Renal pelvis (tissue), 4 donors: Measurements from ENCODE around the gene GPS1. TPM values are rescaled to one million over a fixed set of nuclear protein-coding genes. Genes with fewer than 3 reads are reported as not detected.

ENCODE experiments used
- DNase-seq: peaks from one replicate; pipeline ENCODE4 v3.0.0-alpha.2; 2013
- polyA plus RNA-seq, 3 donors: library from polyadenylated mRNA; unstranded; fragments of 120-200 nt; gene quantifications; one replicate each; pipeline ENCODE4 v1.2.1, GENCODE V29; 2013; ENCODE audit not compliant: insufficient read length in 3 of 3

GPS1 gene
- polyA plus RNA-seq, 3 donors, result 127 to 149 (median 140) TPM

DNA sequence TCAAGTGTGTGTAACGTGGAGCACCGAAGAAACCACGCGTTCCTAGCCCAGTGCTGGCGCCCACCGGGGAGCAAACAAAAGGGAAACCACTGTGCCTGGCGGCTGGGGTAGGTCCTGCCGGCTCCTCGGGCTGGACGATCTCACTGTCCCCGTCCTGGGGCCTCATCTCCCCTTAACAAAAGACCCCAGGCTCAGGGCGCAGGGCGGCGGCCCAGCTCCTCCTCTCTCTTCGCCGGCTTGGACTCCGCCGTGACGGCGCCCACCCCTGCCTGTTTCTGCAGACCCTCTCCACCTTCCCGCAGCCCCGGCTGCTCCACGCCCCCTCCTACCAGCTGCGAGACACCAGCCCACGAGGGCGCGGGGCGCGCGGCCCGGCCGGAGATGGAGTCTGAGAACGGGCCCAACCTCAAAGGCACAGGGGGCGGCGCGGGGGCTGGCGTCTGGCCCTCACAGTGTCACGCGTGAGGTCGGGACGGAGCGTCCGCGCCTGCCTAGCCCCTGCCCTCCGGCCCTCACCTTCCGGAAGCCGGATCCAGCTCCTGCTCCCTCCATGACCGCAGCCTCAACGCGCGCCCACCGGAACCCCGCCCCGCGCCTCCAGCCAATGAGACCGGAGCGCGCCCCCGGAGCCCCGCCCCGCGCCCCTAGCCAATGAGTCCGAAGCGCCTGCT lies 29.3 kb upstream of the GPS1 start, which contains the start of gene CENPX:
CENPX (minus strand) TSS at position 569 of the 671 bp plus-strand sequence; CDS start at position 552, 17 bp downstream.
- DNase-seq, result no peak

DNA sequence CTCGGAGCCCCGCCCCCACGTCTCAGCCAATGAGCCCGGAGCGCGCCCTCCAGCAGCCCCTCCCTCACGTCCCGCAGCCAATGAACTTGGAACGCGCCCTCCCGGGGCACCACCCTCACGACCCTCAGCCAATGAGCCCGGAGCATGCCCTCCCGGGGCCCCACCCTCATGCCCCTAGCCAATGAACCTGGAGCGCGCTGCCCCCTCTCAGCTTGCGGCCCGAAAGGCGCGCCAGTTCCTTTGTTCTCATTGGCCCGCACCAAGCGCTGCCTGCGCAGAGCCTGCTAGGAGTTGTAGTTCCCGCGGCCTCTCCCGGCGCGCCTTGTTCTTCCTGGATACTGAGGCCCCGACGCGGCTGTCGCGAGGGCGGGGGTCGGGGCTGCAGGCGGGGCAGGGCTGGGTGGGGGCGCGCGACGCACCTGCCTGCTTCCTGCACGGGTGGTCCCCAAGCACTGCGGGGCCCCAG lies 28.7 kb upstream of the GPS1 start, which contains the start of gene LRRC45:
LRRC45 (plus strand) TSS at position 325 of the 466 bp plus-strand sequence. CDS start 339 bp downstream, outside the sequence.
- DNase-seq, result peak; percentile 99

DNA sequence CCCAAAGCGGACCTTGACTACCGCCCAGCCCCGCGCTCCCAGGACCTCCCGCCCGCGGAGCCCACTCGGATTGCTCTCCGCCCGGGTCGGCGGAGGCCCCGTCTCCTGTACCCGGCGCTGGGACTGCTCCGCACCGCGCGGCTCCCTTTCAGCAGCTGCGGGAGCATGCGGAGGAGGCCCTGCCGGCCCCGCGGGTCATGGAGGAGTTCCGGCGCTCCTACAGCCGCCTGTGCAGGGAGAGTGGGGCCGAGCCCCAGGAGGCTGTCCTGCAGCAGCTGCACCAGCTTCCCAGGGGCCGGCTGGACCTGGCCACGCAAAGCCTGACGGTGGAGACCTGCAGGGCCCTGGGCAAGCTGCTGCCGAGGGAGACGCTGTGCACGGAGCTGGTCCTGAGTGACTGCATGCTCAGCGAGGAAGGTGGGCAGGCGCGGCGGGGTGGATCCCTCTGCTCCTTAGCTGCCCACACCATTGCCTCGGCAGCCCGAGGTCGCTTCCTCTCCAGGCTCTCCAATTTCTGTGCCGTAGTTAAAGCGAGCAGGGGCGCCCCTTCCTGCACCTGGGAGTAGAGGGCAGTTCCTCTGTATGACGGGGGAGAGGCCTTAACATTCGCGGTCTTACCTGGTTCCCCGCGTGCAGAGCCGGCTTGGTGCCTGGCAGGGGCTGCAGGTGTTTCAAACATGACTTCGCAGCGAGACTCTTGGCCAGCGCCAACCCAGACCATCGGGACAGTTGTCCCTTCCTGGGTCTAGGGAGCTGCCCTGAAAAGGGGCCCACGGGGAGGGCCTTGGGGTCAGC lies 28.1 kb upstream of the GPS1 start:
- DNase-seq, result no peak

- DNase-seq, result no peak
Measured at GRCh38 chr17:82024859-82025258, 26.8 kb upstream of the GPS1 start.

- DNase-seq, result no peak
Measured at GRCh38 chr17:82025401-82026107, 26.1 kb upstream of the GPS1 start.

DNA sequence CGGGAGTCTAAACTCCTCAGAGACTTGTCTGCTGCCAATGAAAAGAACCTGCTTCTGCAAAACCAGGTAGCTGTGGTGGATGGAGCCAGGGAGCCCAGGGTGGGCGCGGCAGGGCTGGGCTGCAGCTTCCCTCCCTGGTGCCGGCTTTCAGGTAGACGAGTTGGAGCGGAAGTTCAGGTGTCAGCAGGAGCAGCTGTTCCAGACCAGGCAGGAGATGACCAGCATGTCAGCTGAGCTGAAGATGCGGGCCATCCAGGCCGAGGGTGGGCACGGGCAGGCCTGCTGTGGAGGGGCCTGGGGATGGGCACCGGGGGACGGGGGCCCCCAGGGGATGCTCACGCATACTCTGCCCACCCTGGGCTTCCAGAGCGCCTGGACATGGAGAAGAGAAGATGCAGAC lies 23.5 kb upstream of the GPS1 start:
- no peak for DNase-seq

DNA sequence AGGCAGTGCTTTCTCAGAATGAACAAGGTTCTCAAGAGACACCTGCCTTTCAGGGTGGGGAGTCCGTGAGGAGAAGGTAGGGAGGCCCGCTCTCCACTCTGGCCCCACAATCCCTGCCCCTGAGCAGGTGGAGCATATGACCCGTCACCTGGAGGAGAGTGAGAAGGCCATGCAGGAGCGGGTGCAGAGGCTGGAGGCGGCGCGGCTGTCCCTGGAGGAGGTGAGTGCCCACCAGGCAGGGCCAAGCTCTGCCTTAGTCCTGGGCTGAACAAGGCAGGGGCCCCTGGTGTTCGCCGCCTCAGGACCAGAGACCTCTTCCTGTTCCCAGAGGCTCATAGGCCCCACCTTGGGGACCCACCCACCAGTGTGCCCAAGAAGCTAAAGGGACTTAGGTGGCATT lies 22.7 kb upstream of the GPS1 start:
- no peak for DNase-seq

DNA sequence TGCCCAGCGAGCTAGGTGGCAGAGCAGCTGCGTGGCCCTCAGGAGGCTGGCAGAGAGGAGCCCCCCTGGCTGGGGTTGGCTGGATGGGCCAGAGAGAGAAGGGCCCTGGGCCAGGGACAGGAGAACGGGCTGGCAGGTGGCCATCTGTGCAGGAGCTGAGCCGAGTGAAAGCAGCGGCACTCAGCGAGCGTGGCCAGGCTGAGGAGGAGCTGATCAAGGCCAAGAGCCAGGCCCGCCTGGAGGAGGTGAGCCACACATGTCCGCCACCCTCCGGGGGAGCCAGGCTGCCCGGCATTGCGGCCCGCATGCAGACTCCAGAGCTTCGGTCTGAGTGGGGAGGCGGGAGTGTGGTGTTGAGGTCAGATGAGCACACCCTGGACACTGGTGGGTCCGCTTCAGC lies 22.3 kb upstream of the GPS1 start:
- no peak for DNase-seq

GRCh38 chr17:82029990-82030469 lies 21.7 kb upstream of the GPS1 start:
- no peak for DNase-seq

GRCh38 chr17:82030470-82031302 lies 21.0 kb upstream of the GPS1 start:
- DNase-seq, result no peak

GRCh38 chr17:82031303-82031884 lies 20.3 kb upstream of the GPS1 start, which contains the start of gene RAC3:
TSS of gene RAC3 (plus strand) at chr17:82031678. CDS start at chr17:82031762, 84 bp downstream.
- no peak for DNase-seq

- no peak for DNase-seq
Measured at GRCh38 chr17:82031885-82032627, 19.6 kb upstream of the GPS1 start.

DNA sequence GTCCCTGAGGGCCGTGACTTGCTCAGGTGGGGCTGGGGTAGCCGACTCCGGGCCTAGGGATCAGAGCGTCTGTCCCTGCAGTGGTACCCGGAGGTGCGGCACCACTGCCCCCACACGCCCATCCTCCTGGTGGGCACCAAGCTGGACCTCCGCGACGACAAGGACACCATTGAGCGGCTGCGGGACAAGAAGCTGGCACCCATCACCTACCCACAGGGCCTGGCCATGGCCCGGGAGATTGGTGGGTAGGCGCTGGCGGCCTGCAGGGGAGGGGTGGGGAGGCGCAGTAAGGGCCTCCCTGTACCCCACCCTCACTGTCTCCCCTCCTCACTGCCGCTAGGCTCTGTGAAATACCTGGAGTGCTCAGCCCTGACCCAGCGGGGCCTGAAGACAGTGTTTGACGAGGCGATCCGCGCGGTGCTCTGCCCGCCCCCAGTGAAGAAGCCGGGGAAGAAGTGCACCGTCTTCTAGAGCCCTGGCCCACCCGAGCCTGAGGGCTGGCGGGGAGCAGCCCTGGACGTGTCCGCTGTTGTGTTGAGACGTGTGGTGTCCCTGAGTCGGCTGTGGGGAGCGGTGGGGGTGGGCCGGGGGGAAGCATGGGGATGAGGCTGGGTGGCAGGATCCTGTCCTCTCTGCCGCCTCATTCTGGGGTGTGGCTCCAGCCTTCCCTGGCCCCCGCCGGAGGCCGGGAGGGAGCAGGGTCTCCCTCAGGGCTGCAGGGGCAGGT lies 18.2 kb upstream of the GPS1 start:
- no peak for DNase-seq

DNA sequence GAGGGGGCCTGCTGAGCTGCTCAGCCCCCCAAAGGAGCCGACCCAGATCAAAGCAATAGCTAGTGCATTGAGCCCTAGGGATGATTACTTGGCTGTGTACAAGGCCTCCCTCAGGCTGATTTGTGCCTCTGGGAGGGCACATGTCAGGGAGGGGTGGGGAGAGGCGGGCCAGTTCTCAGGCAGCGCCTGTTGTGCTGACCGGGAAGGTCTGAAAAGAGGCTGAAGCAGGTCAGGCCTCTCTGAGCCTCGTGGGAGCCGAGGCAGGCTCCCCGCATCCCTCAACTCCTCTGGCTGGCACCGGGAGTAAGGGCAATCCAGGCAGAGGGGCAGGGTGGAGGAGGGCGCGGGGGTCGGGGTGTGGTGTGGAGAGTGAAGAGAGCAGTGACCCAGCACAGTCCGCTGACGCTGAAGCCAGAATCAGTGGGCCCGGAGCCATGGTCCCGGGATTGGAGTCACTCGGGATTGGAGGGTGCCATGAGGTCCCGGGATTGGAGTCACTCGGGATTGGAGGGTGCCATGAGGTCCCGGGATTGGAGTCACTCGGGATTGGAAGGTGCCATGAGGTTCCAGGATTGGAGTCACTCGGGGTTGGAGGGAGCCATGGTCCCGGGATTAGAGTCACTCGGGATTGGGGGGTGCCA lies 17.2 kb upstream of the GPS1 start:
- no peak for DNase-seq

GRCh38 chr17:82035488-82035887 lies 16.2 kb upstream of the GPS1 start:
- DNase-seq, result no peak

GRCh38 chr17:82035956-82036633 lies 15.6 kb upstream of the GPS1 start:
- DNase-seq, result no peak

- DNase-seq, result no peak
Measured at GRCh38 chr17:82036634-82037091, 15.0 kb upstream of the GPS1 start.
